Measurements from ENCODE around the gene ST8SIA5. TPM values are rescaled to one million over a fixed set of nuclear protein-coding genes. Genes with fewer than 3 reads are reported as not detected.

The ST8SIA5 gene
- total and polyA plus RNA-seq, 9 of the 15 experiments (the other 6 are each of a cell fraction or from before 2014, with no cell fraction given): 0.03 to 0.33 (median 0.06) TPM; not detected in 5

GRCh38 chr18:46770708-46771107, 13.9 kb upstream of the ST8SIA5 start:
- WGBS (ENCODE audit: insufficient coverage, low coverage, missing lambda C conversion rate): 0% methylated on average over 2 of the region's 2 CpGs
- Histone ChIP-seq H3K9me1 (ENCODE audit: control insufficient read depth, insufficient read depth, low read length) (no peaks in the 10 kb centered on the region), H3K4me1 (replicated peaks in 1 of 2; ENCODE audit: control insufficient read depth in 2 of 2, insufficient read depth in 2 of 2, low read length in 2 of 2) (no peaks in the 10 kb centered on the region; a peak in 3 of 5 replicates), H3K36me3 (ENCODE audit: control insufficient read depth, insufficient read depth, low read length) (no peaks in the 10 kb centered on the region), H3K27me3 (ENCODE audit: control insufficient read depth in 2 of 2, insufficient read depth in 2 of 2, low read length in 2 of 2) (no peaks in the 10 kb centered on the region; a peak in 1 of 5 replicates), H3K9me3 (replicated peaks; ENCODE audit: control insufficient read depth, insufficient read depth, low read depth, low read length) (no peaks in the 10 kb centered on the region), H3K27ac (ENCODE audit: extremely low read depth, low read depth, low read length) (no peak overlapping the region), H3K4me3 (no peak overlapping the region), H3K79me2 (ENCODE audit: control insufficient read depth, insufficient read depth, low read length) (no peaks in the 10 kb centered on the region), H3K9ac (ENCODE audit: insufficient read depth in 1 of 2, low read depth in 2 of 2, low read length in 2 of 2) (no peak overlapping the region), H2AFZ (ENCODE audit: low read depth, low read length) (no peak overlapping the region), H3K4me2 (ENCODE audit: insufficient read depth, low read length) (no peak overlapping the region), H4K20me1 (replicated peaks; ENCODE audit: control insufficient read depth, insufficient read depth, low read length) (no peaks in the 10 kb centered on the region; the same call in 1 of the 2 replicates)
- ATAC-seq: no peak
- intact Hi-C loops (cut with micrococcal nuclease): no loop called here
- CTCF ChIA-PET (ENCODE audit: low intra/inter-chr PET ratio): interaction anchor here (0.6 kb wide), 1 partner anchor 10 kb away, joined by 3 read pairs; no protein-coding TSS in a partner anchor
- FAIRE-seq: no peak
- DNase-seq (ENCODE audit: extremely low read depth in 1 of 4, low spot score in 3 of 4): no peak
- POLR2A ChIA-PET: no interaction called here
- TF ChIP-seq RERE (CRISPR knock-in tag; IDR thresholded peaks at IDR 0.05; ENCODE audit: borderline replicate concordance): no peak
- no peak for TF ChIP-seq ZNF766 (CRISPR knock-in tag; conservative IDR thresholded peaks at IDR 0.05)
- TF ChIP-seq CHD7 (IDR thresholded peaks at IDR 0.05; ENCODE audit: low read depth, low read length): no peak
- TF ChIP-seq YY1 (IDR thresholded peaks at IDR 0.05; ENCODE audit: borderline replicate concordance in 1 of 3, control insufficient read depth in 1 of 3, extremely low read depth in 1 of 3, insufficient read depth in 3 of 3, insufficient read length in 1 of 3, insufficient replicate concordance in 2 of 3, low read depth in 1 of 3, low read length in 2 of 3): peak in 1 of 3 experiments; percentile 18
- no TSS peak for BruUV-seq (replicated peaks)
- in situ Hi-C loops (cut with MboI): no loop called here
